ENCODE measurements around the gene NPM1.

GRCh38 chr5:171436804-171437285 is 49.2 kb downstream of the NPM1 start:
- TF ChIP-seq GABPB1 (CRISPR knock-in tag; IDR thresholded peaks at IDR 0.05) (no peak), CTCF (IDR thresholded peaks at IDR 0.05) (no peak), SP1 (CRISPR knock-in tag; conservative IDR thresholded peaks at IDR 0.05) (no peak), CREM (CRISPR knock-in tag; IDR thresholded peaks at IDR 0.05) (no peak), FOXJ3 (CRISPR knock-in tag; IDR thresholded peaks at IDR 0.05; ENCODE audit: borderline replicate concordance) (no peak)
- TF ChIP-seq, protein P1, sequence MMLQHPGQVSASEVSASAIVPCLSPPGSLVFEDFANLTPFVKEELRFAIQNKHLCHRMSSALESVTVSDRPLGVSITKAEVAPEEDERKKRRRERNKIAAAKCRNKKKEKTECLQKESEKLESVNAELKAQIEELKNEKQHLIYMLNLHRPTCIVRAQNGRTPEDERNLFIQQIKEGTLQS (CRISPR knock-in tag; conservative IDR thresholded peaks at IDR 0.05) = no peak
